ENCODE data around the gene HTD2. TPM values are rescaled to one million over a fixed set of nuclear protein-coding genes. Genes with fewer than 3 reads are reported as not detected.

The HTD2 gene
- total and polyA plus RNA-seq, 2 of the 4 experiments (the other 2 are of a cell fraction): 6.4 to 13.3 TPM

DNA sequence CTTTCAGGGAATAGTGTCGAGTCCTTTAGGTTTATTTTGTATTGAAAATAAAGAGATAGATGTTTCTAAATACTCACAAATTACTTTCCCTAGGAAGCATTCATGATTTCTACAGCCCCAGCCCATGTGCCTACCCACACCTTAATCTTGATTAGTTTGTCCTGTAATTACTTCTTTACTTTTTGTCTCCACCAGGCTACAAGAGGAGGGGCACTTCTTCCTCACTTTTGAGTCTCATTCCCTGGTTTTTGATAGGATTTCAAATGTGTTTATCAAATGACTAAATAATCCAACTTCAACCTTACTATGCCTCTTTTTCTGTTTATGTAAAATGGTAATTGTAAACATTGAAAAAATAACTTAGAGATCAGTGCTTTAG lies 28.2 kb downstream of the HTD2 start:
- WGBS, 2 experiments (ENCODE audit: extremely low coverage in 2 of 2, insufficient read length in 1 of 2): no CpG with 5 or more reads among the region's 1 CpG
- Histone ChIP-seq H3K18ac (ENCODE audit: low read depth, low read length) (peak overlapping the region; percentile 52), H3K4me3 (ENCODE audit: insufficient read depth, low read depth, low read length) (peak overlapping the region; percentile 91), H3K4me1 (ENCODE audit: control insufficient read depth, insufficient read depth, low read length) (peaks cover 16% of the 10 kb centered on the region), H2AK9ac (replicated peaks; ENCODE audit: low read depth, low read length, poor library complexity) (no peak overlapping the region), H4K5ac (ENCODE audit: low read depth, low read length) (no peak overlapping the region), H3K56ac (ENCODE audit: extremely low read depth, insufficient read depth, low read length) (peak overlapping the region; percentile 65; the same call in 1 of the 2 replicates), H3K79me1 (ENCODE audit: low read depth in 1 of 2, low read length in 2 of 2) (peaks cover 14 to 44% of the 10 kb centered on the region in 2 experiments; a peak in 3 of 4 replicates), H3K27me3 (ENCODE audit: control insufficient read depth, insufficient read depth, low read length) (no peaks in the 10 kb centered on the region), H3K27ac (ENCODE audit: insufficient read depth, low read length) (peak overlapping the region; percentile 97), H3K9me1 (ENCODE audit: insufficient read depth, low read length) (peaks cover 4% of the 10 kb centered on the region; the same call in 1 of the 2 replicates), H2AFZ (replicated peaks; ENCODE audit: low read length, poor library complexity) (no peak overlapping the region), H3K14ac (replicated peaks; ENCODE audit: low read depth, low read length) (no peak overlapping the region), H3K4ac (ENCODE audit: low read depth, low read length) (peak overlapping the region; percentile 78; the same call in 1 of the 2 replicates), H2BK15ac (ENCODE audit: low read depth, low read length) (peak overlapping the region; percentile 51; the same call in 1 of the 3 replicates), H2BK5ac (ENCODE audit: low read depth, low read length, poor library complexity, severe bottlenecking) (peak overlapping the region; percentile 90), H2BK120ac (ENCODE audit: low read depth, low read length) (peak overlapping the region; percentile 79), H2BK20ac (ENCODE audit: low read depth, low read length) (peak overlapping the region; percentile 50; the same call in 1 of the 2 replicates), H4K20me1 (ENCODE audit: insufficient read depth, low read length) (peaks cover 11% of the 10 kb centered on the region; the same call in 1 of the 2 replicates), H3K36me3 (ENCODE audit: control insufficient read depth, insufficient read depth, low read length) (no peaks in the 10 kb centered on the region), H3K23ac (ENCODE audit: low read depth, low read length) (peak overlapping the region; percentile 69; the same call in 1 of the 2 replicates), H4K91ac (ENCODE audit: insufficient read depth, low read depth, low read length) (no peak overlapping the region), H3K9me3 (ENCODE audit: control insufficient read depth, insufficient read depth, low read length) (no peaks in the 10 kb centered on the region), H4K8ac (ENCODE audit: low read depth in 2 of 2, low read length in 2 of 2) (peak overlapping the region; percentile 26 to 68; a peak in 3 of 4 replicates), H3K9ac (ENCODE audit: low read depth, low read length) (peak overlapping the region; percentile 91), H3K4me2 (ENCODE audit: low read depth, low read length) (peak overlapping the region; percentile 83), H2AK5ac (ENCODE audit: low read depth, low read length) (no peak overlapping the region; the same call in 1 of the 2 replicates)
- ChIA-PET CTCF (interaction anchor here (1.0 to 1.9 kb wide), 3 partner anchors 52 to 81 kb away, joined by 3 to 7 read pairs (median 5); no protein-coding TSS in a partner anchor), POLR2A (ENCODE audit: unreplicated experiment) (interaction anchor here (0.6 kb wide), 2 partner anchors 28 to 49 kb away, joined by 3 to 4 read pairs; no protein-coding TSS in a partner anchor)
- in situ Hi-C loops (cut with MboI; ENCODE audit: low sequenced_read_pairs): loop anchor here (5.0 kb wide), 1 partner anchor 78 kb away; no protein-coding TSS in a partner anchor
- TF ChIP-seq RFX5 (IDR thresholded peaks at IDR 0.05; ENCODE audit: low read depth, low read length) (no peak), POLR2A (IDR thresholded peaks at IDR 0.05; ENCODE audit: low read depth, low read length) (no peak), CHD1 (IDR thresholded peaks at IDR 0.05; ENCODE audit: low read depth, low read length) (0 out of 2 replicates have a peak, but pooled peaks have one; percentile 15), BHLHE40 (IDR thresholded peaks at IDR 0.05; ENCODE audit: low read depth, low read length) (no peak)
- intact Hi-C loops (cut with micrococcal nuclease): loop anchor here (1.0 to 10.0 kb wide), 2 partner anchors 55 to 290 kb away; no protein-coding TSS in a partner anchor
- DNase-seq (no peak), ATAC-seq (ENCODE audit: low read depth) (no peak)
- dilution Hi-C loops (cut with HindIII; ENCODE audit: low sequenced_read_pairs, unreplicated experiment): no loop called here
- BruUV-seq (replicated peaks): no TSS peak

Data from IMR-90 (cell line).